Effector CD4-positive, alpha-beta T cell (primary cell): ENCODE measurements around the gene MYLK4.

ENCODE experiments used
- DNase-seq: peaks from one replicate; pipeline ENCODE4 v3.0.0-alpha.2; 2020

Gene MYLK4

GRCh38 chr6:2732503-2733089 is 18.1 kb downstream of the MYLK4 start:
- DNase-seq, result no peak

GRCh38 chr6:2731281-2731909 is 19.3 kb downstream of the MYLK4 start:
- no peak for DNase-seq

GRCh38 chr6:2730353-2731107 is 20.2 kb downstream of the MYLK4 start:
- no peak for DNase-seq

GRCh38 chr6:2729921-2730320 is 20.8 kb downstream of the MYLK4 start:
- no peak for DNase-seq

- DNase-seq, result no peak
Observed at GRCh38 chr6:2725999-2726567, 24.6 kb downstream of the MYLK4 start.

- DNase-seq, result no peak
Observed at GRCh38 chr6:2725364-2725988, 25.2 kb downstream of the MYLK4 start.

GRCh38 chr6:2721219-2721618 is 29.5 kb downstream of the MYLK4 start:
- DNase-seq, result no peak

- no peak for DNase-seq
Observed at GRCh38 chr6:2719093-2719455, 31.6 kb downstream of the MYLK4 start.

- DNase-seq, result no peak
Observed at GRCh38 chr6:2718334-2719092, 32.2 kb downstream of the MYLK4 start.

GRCh38 chr6:2716936-2717700 is 33.6 kb downstream of the MYLK4 start:
- DNase-seq, result no peak

- DNase-seq, result no peak
Observed at GRCh38 chr6:2715737-2716136, 35.0 kb downstream of the MYLK4 start.

- DNase-seq, result no peak
Observed at GRCh38 chr6:2714111-2714895, 36.4 kb downstream of the MYLK4 start.

- DNase-seq, result no peak
Observed at GRCh38 chr6:2713473-2714110, 37.1 kb downstream of the MYLK4 start.

- DNase-seq, result no peak
Observed at GRCh38 chr6:2712102-2712501, 38.6 kb downstream of the MYLK4 start.

GRCh38 chr6:2710412-2710811 is 40.3 kb downstream of the MYLK4 start:
- DNase-seq, result no peak

GRCh38 chr6:2708456-2708855 is 42.3 kb downstream of the MYLK4 start:
- no peak for DNase-seq

GRCh38 chr6:2706558-2706957 is 44.2 kb downstream of the MYLK4 start:
- no peak for DNase-seq

- no peak for DNase-seq
Observed at GRCh38 chr6:2705256-2705655, 45.5 kb downstream of the MYLK4 start.

GRCh38 chr6:2697291-2697690 is 53.4 kb downstream of the MYLK4 start:
- no peak for DNase-seq

- no peak for DNase-seq
Observed at GRCh38 chr6:2695454-2696095, 55.1 kb downstream of the MYLK4 start.
